Muscle of back (tissue), 13 donors: Measurements from ENCODE around the gene LRP1. TPM values are rescaled to one million over a fixed set of nuclear protein-coding genes. Genes with fewer than 3 reads are reported as not detected.
A peak's percentile ranks its signal among the peaks of the same experiment; 100 is the strongest.

Source experiments
- DNase-seq, 3 donors: peaks; one replicate each; pipeline versions ENCODE4 v3.0.0 to v3.0.0-alpha.2; 2013
- long read RNA-seq, 9 donors: transcript quantifications; one replicate each; lab custom pipeline, GENCODE V29; 2026
- polyA plus RNA-seq, 10 donors: library from polyadenylated mRNA; unstranded; fragments of 120-200 nt; gene quantifications; one replicate each; pipeline ENCODE4 v1.2.1, GENCODE V29; 2013; ENCODE audit not compliant: insufficient read length in 10 of 10

LRP1 gene
- polyA plus RNA-seq = 100 to 1,000 TPM in 9 of 10 donors, 10 to 100 TPM in 1; 95.2 to 226 (median 134) TPM
- long read RNA-seq, donor 1, partial matches to known transcripts = 19 of 20 reads
- long read RNA-seq, donor 1, other reads (novel, unspliced or antisense) = 0 of 20 reads
- long read RNA-seq, donor 2, partial matches to known transcripts = 0 of 1 reads
- long read RNA-seq, donor 2, other reads (novel, unspliced or antisense) = 0 of 1 reads
- long read RNA-seq, donor 3 = 0 reads
- long read RNA-seq, donor 4 = 0 reads
- long read RNA-seq, donor 5, partial matches to known transcripts = 38 of 38 reads
- long read RNA-seq, donor 5, other reads (novel, unspliced or antisense) = 0 of 38 reads
- long read RNA-seq, donor 6, partial matches to known transcripts = 39 of 39 reads
- long read RNA-seq, donor 6, other reads (novel, unspliced or antisense) = 0 of 39 reads
- long read RNA-seq, donor 7, partial matches to known transcripts = 7 of 7 reads
- long read RNA-seq, donor 7, other reads (novel, unspliced or antisense) = 0 of 7 reads
- long read RNA-seq, donor 8, partial matches to known transcripts = 6 of 8 reads
- long read RNA-seq, donor 8, other reads (novel, unspliced or antisense) = 0 of 8 reads
- long read RNA-seq, donor 9, partial matches to known transcripts = 0 of 1 reads
- long read RNA-seq, donor 9, other reads (novel, unspliced or antisense) = 0 of 1 reads

DNA sequence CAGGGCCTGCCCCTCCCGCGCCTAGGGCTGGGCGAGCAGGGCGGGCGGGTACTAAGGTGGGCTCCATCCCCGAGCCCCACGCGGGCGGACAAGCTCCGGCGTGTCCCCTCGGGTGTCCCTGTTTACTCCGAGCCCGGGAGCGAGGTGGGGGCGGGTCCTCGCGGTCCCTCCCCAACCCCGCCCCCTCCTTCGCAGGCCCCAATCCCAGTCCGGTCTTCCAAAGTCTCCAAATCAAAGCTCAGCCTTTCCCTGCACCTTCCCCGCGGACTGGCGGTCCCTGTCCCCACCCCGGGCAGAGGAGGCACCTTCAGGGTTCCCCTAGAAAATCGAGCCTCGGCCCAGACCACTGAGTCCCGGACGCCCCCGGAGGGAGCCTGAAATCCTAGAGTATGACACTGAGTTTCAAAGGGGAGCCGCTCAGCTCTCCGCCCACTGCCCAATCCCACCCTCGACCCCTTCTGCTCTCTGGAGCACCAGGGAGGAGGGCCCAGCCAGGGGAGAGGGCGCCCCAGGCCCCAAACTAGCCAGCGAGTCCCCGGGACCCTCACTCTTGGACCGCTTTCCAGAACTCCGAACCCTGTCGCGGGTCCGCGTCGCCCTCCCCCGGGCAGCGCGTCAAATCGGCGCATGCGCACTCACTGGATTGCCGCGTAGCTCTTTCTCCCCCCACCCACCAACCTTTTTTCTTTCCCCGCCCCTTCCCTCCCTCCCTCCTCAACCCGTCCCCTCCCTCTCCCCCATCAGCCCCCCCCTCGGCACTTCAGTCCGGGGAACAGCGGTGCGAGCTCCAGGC lies at the start of gene LRP1:
Gene LRP1, plus strand, starts transcription at position 758 of the 793 bp plus-strand sequence. CDS start 482 bp downstream, outside the sequence.
- DNase-seq = peak; percentile 88 to 97 (median 94)

GRCh38 chr12:57078519-57079404 lies 49.5 kb upstream of the LRP1 start, which contains the start of gene NEMP1:
TSS of gene NEMP1 (minus strand) at chr12:57078791. CDS start at chr12:57078745, 46 bp downstream.
- DNase-seq = peak; percentile 99 to 100 (median 100)

GRCh38 chr12:57079821-57080220 lies 48.5 kb upstream of the LRP1 start:
- no peak for DNase-seq

GRCh38 chr12:57080855-57081254 lies 47.4 kb upstream of the LRP1 start:
- no peak for DNase-seq

GRCh38 chr12:57085999-57086492 lies 42.2 kb upstream of the LRP1 start:
- DNase-seq = peak; percentile 58 to 91 (median 86)

DNA sequence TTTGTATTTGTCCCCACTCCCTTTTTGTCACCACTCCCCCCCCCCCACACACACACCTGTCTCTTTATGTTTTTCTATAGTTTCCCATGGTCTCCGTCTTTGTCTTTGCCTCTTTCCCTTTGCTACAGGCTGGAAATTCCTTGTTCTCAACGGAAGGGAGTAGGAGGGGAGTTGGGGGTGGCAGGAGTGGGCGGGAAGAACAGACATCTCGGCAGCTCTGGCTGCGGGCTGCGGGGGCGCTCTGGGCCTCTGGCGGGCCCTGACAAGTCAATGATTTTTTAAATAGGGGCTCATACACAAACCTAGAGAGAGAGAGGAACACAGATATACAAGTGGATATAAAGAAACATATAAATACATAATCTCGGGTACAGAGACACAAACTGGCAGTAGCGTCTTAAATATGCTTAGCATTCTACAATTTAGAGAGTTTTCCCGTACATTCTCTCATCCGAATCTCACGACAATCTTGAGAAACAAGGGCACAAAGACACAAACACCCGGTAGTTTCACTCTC lies 41.7 kb upstream of the LRP1 start:
- peak; percentile 79 to 91 (median 80) for DNase-seq

DNA sequence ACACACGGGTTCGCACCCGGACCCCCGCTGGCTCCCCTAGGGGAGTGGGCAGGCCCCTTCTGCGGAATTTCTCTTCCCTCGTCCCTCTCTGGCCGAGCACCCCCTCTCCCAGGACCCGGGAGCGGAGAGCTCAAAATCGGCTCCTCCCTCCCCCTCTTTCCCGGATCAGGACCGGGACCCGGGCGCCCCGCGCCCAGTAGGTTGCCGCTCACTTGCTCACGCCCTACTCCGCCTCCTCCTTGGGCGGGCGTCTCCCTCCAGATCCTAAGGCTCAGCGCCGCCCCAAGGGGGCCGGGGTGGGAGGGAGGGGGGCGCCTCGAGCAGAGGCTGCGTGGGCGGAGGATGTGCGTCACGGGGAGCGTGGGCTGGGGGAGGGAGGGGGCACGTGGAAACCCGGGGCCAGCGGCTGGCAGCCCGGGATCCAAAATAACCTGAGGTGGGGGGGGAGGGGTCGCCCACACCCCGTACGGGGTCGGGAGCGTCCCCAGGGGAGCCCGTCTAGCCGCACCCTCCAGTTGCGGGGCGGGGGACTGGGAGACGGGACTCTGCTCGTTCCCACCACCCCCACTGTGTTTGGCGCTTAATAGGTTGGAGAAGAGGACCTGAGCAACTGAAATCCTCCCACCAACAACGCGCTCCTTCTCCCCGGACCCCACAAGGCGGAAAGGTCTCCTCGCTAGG lies 41.1 kb upstream of the LRP1 start:
- DNase-seq = peak; percentile 90 to 94 (median 91)

DNA sequence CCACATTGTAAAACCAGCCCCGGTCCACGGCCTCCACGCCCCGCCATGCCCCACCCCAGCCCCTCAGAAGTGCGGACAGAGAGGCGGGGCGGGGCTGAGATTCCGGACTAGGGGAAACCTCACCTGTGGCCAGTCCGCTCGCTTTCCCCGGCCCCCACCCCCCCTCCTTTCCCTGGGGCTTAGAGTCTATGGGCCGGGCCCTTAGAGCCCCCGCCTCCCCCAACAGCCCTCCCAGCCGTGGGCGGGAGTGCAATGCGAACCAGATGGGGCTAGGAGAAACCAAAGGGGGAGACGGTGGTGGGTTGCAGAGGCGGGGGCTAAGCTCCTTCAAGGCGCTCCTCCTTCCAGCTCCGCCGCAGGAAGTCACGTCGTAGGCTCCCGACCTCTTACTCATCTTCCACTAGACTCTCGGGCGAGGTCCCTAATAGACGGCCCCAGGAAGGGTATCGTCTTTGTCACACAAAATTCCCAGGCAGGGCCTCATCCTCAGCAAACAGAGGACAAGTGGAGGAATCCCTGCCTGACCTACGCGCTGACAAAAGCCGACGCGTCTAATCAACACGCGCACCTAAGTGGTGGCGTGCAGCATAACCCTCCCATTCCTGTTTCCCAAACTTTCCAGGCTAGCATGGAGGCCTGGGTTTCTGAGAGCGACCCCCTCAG lies 40.5 kb upstream of the LRP1 start:
- peak; percentile 94 to 98 (median 97) for DNase-seq

GRCh38 chr12:57088354-57089270 lies 39.7 kb upstream of the LRP1 start, which contains the start of gene NAB2:
TSS of gene NAB2 (plus strand) at chr12:57089114. CDS start at chr12:57089272, 158 bp downstream.
- DNase-seq = peak; percentile 95 to 98 (median 97)

GRCh38 chr12:57089271-57090245 lies 38.7 kb upstream of the LRP1 start:
- peak; percentile 61 to 90 (median 69) for DNase-seq

DNA sequence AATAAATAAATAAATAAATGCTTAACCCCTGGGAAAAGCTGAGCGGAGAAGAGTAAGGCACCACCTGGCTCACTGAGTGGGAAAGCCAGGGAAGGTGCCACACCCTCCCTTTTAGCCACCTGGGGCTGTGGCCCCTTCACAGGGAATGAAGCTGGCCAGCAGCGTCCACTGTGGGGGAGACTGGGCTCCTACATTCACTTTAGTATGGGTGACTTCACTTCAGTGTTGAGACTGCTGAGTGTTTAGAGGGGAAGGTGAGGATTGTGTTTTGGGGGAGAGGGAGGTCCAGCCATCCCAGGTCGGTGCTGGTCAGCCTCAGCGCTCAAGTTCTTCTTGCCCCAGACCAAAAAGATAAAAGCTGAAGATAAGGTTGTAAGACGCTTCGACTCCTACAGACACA lies 37.8 kb upstream of the LRP1 start:
- DNase-seq = no peak

GRCh38 chr12:57090924-57091637 lies 37.2 kb upstream of the LRP1 start:
- peak in 1 of 3 donors; percentile 51 for DNase-seq

DNA sequence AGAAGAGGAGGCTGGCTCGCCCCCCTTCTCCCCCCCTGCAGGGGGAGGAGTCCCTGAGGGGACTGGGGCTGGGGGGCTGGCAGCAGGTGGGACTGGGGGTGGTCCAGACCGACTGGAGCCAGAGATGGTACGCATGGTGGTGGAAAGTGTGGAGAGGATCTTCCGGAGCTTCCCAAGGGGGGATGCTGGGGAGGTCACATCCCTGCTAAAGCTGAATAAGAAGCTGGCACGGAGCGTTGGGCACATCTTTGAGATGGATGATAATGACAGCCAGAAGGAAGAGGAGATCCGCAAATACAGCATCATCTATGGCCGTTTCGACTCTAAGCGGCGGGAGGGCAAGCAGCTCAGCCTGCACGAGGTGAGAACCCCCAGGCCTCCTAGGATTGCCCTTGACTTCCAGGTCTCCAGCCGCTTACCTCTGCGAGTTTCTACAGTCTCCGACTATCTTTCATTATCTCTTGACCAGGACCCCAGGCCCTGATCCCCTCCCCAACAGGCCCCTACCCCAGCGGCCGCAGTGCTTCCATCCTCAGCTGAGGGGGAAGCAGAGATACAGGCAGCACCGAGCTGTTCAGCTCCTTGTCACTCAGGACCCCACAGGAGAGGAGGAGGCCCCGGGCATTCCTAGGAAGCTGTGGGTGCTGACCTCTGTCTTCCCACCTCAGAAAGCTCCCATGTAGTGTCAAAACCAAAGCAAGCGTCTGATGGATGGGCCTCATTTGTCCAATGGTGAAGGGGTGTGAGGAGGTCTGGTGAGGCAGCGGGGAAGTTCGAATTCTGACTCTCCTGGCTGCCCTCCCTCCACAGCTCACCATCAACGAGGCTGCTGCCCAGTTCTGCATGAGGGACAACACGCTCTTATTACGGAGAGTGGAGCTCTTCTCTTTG lies 36.4 kb upstream of the LRP1 start:
- DNase-seq = no peak

- no peak for DNase-seq
Measured at GRCh38 chr12:57092529-57092862, 35.8 kb upstream of the LRP1 start.

DNA sequence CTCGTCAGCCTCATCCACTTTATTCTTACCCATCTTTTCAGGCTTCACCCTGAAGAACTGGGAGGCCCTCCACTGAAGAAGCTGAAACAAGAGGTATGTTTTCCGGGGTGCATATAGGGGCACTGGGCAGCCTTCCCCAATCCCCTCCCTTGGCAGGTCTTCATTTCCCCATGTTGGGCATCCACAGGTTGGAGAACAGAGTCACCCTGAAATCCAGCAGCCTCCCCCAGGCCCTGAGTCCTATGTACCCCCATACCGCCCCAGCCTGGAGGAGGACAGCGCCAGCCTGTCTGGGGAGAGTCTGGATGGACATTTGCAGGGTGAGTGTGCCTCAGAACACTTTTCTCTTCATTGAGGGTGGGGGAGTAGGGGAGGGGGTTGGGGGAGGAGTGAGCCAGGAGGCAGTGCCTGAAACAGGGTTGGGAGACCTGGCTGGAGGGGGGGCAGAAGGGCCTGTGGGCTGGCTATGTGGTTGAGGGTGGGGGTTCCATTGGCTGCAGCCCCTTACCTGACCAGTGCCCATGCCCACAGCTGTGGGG lies 35.3 kb upstream of the LRP1 start:
- no peak for DNase-seq
